ENCODE measurements around the gene ADARB2.

Gene ADARB2

DNA sequence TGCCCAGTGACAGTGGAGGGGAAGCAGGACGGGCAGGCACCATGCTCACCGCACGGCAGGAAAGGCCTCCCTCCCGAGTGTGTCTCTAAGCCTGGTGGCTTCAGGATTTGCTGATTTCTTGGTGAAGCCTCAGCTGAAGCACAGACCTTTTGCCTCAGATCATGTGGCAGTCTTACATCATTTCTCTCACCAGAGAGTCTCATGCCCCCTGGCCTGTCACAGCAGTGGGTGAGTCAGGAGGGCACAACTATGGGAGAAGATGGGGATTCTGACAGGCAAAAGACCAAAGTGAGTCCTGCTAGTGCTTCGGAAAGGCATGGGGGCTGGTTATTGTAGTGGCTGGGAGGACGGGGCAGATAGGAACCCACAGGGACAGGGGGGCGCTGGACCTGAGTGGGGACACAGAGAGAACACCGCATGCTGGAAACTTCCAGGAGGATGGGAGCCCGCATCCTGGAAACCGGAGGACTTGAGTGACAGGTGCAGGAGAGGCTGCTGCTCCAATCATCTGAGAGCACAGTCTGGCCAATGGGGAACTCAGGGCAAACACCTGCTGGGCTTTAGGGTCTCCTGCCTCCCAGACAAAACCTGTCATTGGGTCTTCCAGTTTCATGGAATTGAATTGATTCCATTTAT, 166.8 kb downstream of the ADARB2 start:
- no peak for TF ChIP-seq ZFX (IDR thresholded peaks at IDR 0.05; ENCODE audit: borderline replicate concordance)
- TF ChIP-seq, protein P1, sequence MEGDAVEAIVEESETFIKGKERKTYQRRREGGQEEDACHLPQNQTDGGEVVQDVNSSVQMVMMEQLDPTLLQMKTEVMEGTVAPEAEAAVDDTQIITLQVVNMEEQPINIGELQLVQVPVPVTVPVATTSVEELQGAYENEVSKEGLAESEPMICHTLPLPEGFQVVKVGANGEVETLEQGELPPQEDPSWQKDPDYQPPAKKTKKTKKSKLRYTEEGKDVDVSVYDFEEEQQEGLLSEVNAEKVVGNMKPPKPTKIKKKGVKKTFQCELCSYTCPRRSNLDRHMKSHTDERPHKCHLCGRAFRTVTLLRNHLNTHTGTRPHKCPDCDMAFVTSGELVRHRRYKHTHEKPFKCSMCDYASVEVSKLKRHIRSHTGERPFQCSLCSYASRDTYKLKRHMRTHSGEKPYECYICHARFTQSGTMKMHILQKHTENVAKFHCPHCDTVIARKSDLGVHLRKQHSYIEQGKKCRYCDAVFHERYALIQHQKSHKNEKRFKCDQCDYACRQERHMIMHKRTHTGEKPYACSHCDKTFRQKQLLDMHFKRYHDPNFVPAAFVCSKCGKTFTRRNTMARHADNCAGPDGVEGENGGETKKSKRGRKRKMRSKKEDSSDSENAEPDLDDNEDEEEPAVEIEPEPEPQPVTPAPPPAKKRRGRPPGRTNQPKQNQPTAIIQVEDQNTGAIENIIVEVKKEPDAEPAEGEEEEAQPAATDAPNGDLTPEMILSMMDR (IDR thresholded peaks at IDR 0.05): no peak
- no peak overlapping the region for H3K27ac ChIP-seq

DNA sequence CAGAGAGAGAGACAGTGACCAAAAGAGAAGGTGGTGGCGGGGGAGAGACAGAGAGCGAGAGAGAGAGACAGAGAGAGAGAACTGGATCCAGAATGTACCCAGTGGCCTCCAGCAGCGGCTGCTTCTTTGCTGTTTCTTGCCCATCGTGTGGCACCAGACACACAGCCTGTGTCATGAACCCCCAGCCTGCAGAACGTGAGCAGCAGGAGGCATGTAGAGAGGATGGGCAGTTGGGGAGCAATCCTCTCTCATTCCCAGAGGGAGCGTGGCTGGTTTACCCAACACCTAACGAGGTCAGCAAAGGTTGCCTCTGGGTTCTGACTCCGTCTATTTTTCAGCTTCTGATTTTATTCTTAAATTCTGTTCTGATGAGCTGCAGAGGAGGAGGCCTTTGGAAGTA, 168.1 kb downstream of the ADARB2 start:
- TF ChIP-seq, protein P1 (IDR thresholded peaks at IDR 0.05): no peak
- no peak for TF ChIP-seq ZFX (IDR thresholded peaks at IDR 0.05; ENCODE audit: borderline replicate concordance)
- no peak overlapping the region for H3K27ac ChIP-seq

DNA sequence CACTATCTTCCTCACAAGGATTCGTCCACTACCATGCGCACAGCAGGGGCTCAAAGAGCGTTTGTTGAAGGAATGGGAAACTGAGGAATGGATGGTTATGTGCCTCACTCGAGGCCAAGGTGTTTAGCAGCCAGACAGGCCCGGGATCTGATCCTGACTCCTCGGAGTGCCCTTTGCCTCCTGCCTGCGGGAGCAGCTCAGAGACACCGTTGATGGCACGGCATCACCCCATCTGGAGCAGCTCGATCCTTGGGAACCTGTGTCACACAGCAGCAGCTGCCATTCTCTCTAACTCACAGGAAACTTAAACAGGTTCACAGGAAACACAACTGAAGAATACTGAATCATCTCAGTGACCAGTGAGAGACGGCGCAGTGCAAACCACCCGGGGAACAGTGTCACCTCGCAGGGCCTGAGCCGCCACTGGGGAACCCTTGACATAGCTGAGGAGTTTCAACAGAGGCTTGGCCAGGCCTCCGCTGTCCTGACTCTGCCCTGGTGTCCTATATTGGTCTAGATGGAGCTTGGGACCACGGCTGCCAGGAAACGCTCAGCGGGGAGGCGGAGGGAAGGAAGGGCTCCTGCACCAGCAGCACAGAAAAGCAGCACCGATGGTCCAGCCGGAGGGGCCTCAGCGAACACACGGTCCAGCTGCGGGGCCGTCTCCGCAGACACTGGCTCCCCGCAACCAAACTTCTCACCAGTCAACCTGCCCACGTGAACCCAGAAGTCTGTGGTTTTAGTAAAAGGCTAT, 169.4 kb downstream of the ADARB2 start:
- TF ChIP-seq, protein P1 (IDR thresholded peaks at IDR 0.05): no peak
- TF ChIP-seq ZFX (IDR thresholded peaks at IDR 0.05; ENCODE audit: borderline replicate concordance): no peak
- no peak overlapping the region for H3K27ac ChIP-seq

DNA sequence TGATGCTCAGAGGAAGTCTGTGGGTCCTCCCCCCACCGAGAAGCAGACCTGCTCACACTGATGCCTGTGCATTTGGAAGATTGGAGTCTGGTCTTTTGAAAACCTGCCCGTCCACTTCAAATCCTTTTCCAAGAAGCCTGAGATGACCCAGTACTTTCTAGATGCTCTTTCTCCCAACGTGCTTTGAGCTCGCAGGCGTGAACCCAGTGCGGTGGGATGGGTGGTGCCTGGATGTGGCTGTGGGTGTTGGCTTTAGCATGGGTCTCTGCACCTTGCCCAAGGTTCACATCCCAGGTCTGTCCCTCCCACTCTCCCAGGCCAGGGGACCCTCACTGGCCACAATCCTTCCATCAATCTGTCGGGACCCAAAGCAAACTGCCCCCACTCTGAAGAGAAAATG, 170.2 kb downstream of the ADARB2 start:
- no peak for TF ChIP-seq ZFX (IDR thresholded peaks at IDR 0.05; ENCODE audit: borderline replicate concordance)
- TF ChIP-seq, protein P1 (IDR thresholded peaks at IDR 0.05): no peak
- H3K27ac ChIP-seq: no peak overlapping the region

DNA sequence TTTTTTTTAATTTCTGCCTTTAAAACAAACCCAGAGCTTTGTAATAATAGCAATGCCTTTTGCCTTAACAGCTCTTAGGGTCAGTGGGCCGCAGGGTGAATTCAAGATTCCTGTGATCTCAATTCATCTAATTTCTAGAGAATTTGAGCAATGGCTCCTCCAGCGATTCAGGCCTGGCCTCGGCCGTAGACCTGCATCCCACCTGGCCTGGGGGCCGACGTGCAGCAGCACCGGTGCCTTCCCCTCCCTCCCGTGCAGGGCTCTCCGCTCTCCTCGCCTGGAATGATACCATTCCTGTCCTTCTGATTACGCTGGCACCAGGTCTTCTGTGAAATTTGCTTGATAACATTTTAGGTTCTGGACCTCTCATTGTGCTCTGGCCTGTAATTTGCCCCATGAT, 172.5 kb downstream of the ADARB2 start:
- no peak overlapping the region for H3K27ac ChIP-seq
- TF ChIP-seq, protein P1 (IDR thresholded peaks at IDR 0.05): no peak
- TF ChIP-seq ZFX (IDR thresholded peaks at IDR 0.05; ENCODE audit: borderline replicate concordance): no peak

DNA sequence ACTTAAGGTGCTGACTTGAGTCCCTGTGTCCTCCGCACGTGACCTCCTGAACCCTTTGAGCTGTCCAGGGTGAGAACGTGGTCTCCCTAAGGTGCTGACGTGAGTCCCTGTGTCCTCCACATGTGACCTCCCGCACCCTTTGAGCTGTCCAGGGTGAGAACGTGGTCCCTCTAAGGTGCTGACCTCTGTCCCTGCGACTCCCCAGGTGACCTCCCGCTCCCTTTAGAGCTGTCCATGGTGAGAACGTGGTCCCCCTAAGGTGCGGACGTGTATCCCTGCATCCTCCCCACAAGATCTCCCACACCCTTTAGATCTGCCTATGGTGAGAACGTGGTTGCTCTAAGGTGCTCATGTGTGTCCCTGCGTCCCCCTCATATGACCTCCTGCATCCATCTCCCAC, 174.3 kb downstream of the ADARB2 start:
- H3K27ac ChIP-seq: no peak overlapping the region
- no peak for TF ChIP-seq ZFX (IDR thresholded peaks at IDR 0.05; ENCODE audit: borderline replicate concordance)
- TF ChIP-seq, protein P1 (IDR thresholded peaks at IDR 0.05): no peak

DNA sequence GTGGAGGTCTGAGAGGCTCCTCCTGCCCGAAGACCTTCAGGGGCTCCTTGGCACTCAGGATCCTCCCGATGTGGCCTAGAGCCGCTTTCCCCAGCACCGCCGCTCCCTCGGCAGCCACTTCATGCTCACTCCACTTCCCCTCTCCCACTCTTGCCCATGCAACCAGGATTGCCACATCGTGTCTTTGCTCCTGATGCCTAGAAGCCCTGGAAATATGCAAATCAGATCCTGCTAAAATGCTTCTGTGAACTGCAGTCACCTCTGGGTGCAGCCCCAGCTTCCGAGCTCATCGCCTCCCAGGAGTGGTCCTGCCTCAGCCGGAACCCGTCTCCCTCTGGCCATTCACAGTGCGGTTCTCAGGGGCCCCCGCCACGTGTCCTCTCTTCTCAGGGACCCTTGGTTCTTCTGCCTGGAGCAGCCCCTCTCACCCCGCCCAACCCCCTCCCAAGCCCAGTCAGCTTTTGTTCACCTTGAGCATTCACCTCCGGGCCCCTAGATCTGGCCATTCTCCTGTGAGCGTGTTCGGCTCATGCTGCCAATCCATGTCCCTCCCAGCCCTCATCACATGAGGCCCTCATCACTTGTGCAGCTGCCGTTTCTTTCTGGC, 175.5 kb downstream of the ADARB2 start:
- no peak overlapping the region for H3K27ac ChIP-seq
- TF ChIP-seq, protein P1 (IDR thresholded peaks at IDR 0.05): no peak
- no peak for TF ChIP-seq ZFX (IDR thresholded peaks at IDR 0.05; ENCODE audit: borderline replicate concordance)
